GM12878 (cell line): Measurements from ENCODE around the gene IL17RC. TPM values are rescaled to one million over a fixed set of nuclear protein-coding genes. Genes with fewer than 3 reads are reported as not detected.

ENCODE experiments used
- ATAC-seq: fragments of 200-7000 bp; cut with Tn5 transposase; 3 replicates; pipeline ENCODE4 v1.9.1; 2020; ENCODE audit warnings: mild to moderate bottlenecking, moderate library complexity
- BruUV-seq: library from RNA; stranded (reverse); fragments of 400-500 nt; replicated peaks from 2 replicates; lab custom pipeline; 2021; lab: Mats Ljungman, UMichigan
- CTCF ChIA-PET: fragments of 300-600 bp; sonication (Branson Sonifier 250); formaldehyde crosslinking; extraction: SDS; loops from one replicate; lab custom pipeline; 2021; ENCODE audit warnings: inconsistent platforms; lab: Yijun Ruan, JAX
- POLR2A ChIA-PET: fragments of 350-600 bp; formaldehyde crosslinking; extraction: SDS; loops from one replicate; lab custom pipeline; 2021; ENCODE audit warnings: inconsistent platforms; lab: Charles Lee
- RAD21 ChIA-PET: fragments of 300-600 bp; sonication (Branson Sonifier 250); formaldehyde crosslinking; loops from one replicate; lab custom pipeline; 2023; ENCODE audit warnings: antibody characterized with exemption; ENCODE audit not compliant: unreplicated experiment; lab: Charles Lee
- SMC1A ChIA-PET: fragments of 300-600 bp; sonication (Branson Sonifier 250); formaldehyde crosslinking; loops from one replicate; lab custom pipeline; 2023; ENCODE audit not compliant: unreplicated experiment, uncharacterized antibody; lab: Charles Lee
- DNase-seq: peaks from one replicate; pipeline ENCODE4 v3.0.0-alpha.2; 2011; ENCODE audit warnings: low read depth, low spot score
- FAIRE-seq: peaks from 3 replicates; lab custom pipeline; 2011; peaks lifted over from hg19 to GRCh38; lab: Jason Lieb, UNC
- H2AFZ ChIP-seq: 2 replicates; pipeline ENCODE4 v1.6.0; 2011; ENCODE audit warnings: low read depth, low read length, control low read depth; ENCODE audit not compliant: control insufficient read depth
- H3K27ac ChIP-seq: 2 replicates; pipeline ENCODE4 v1.5.1; 2011; ENCODE audit warnings: control low read depth; ENCODE audit not compliant: control insufficient read depth, insufficient read depth
- H3K27me3 ChIP-seq, 2 experiments: replicated peaks in 1 of 2; 2 replicates each; pipeline versions ENCODE4 v1.6.0 to v1.6.1; 2011; ENCODE audit warnings: low read length in 1 of 2; ENCODE audit not compliant: control insufficient read depth in 2 of 2, insufficient read depth in 2 of 2
- H3K36me3 ChIP-seq, 2 experiments: 2 replicates each; pipeline ENCODE4 v1.5.1; 2011; ENCODE audit warnings: low read length in 1 of 2; ENCODE audit not compliant: control insufficient read depth in 2 of 2, insufficient read depth in 2 of 2
- H3K4me1 ChIP-seq: 2 replicates; pipeline ENCODE4 v1.6.1; 2011; ENCODE audit warnings: mild to moderate bottlenecking, low read length, moderate library complexity, mixed read lengths; ENCODE audit not compliant: control insufficient read depth, insufficient read depth
- H3K4me2 ChIP-seq: 2 replicates; pipeline ENCODE4 v1.6.0; 2011; ENCODE audit warnings: control low read depth; ENCODE audit not compliant: control insufficient read depth, insufficient read depth
- H3K4me3 ChIP-seq: fragments of 200-600 bp; sonication (generic); 2 replicates; pipeline ENCODE4 v1.5.1; 2016
- H3K79me2 ChIP-seq: 2 replicates; pipeline ENCODE4 v1.6.0; 2011; ENCODE audit warnings: low read length; ENCODE audit not compliant: control insufficient read depth, insufficient read depth
- H3K9ac ChIP-seq: 2 replicates; pipeline ENCODE4 v1.8.0; 2011; ENCODE audit warnings: low read length, control low read depth, mixed read lengths; ENCODE audit not compliant: control insufficient read depth, insufficient read depth
- H3K9me3 ChIP-seq: replicated peaks from 3 replicates; pipeline ENCODE4 v1.5.1; 2011; ENCODE audit warnings: mild to moderate bottlenecking, low read length; ENCODE audit not compliant: control insufficient read depth, insufficient read depth
- H4K20me1 ChIP-seq: 2 replicates; pipeline ENCODE4 v1.6.0; 2011; ENCODE audit not compliant: control insufficient read depth, insufficient read depth
- ATF7 ChIP-seq: fragments of 450-650 bp; IDR thresholded peaks from 2 replicates; pipeline ENCODE4 v1.6.1; 2016; ENCODE audit warnings: low read depth, mild to moderate bottlenecking
- BHLHE40 ChIP-seq, 2 experiments: fragments of 450-650 bp in 1 of 2; IDR thresholded peaks; 2 replicates each; pipeline ENCODE4 v1.6.1; 2011 to 2017; ENCODE audit warnings: low read depth in 2 of 2, borderline replicate concordance in 1 of 2, improper control_type of control experiment in 1 of 2, low read length in 1 of 2, mild to moderate bottlenecking in 1 of 2
- CBX5 ChIP-seq: sonication (generic); IDR thresholded peaks from 2 replicates; pipeline ENCODE4 v1.6.1; 2016; ENCODE audit warnings: low read depth, moderate library complexity, mild to moderate bottlenecking, inconsistent platforms
- GABPA ChIP-seq: IDR thresholded peaks from 2 replicates; pipeline ENCODE4 v1.6.1; 2014; ENCODE audit warnings: antibody characterized with exemption, low read depth, mild to moderate bottlenecking, inconsistent platforms
- KAT2A ChIP-seq: conservative IDR thresholded peaks from 2 replicates; pipeline ENCODE4 v1.6.1; 2011; ENCODE audit warnings: low read depth, low read length; ENCODE audit not compliant: control insufficient read depth
- KDM1A ChIP-seq: fragments of 200-600 bp; sonication (generic); IDR thresholded peaks from 2 replicates; pipeline ENCODE4 v1.6.1; 2016; ENCODE audit warnings: borderline replicate concordance
- MXI1 ChIP-seq: fragments of 150-350 bp; IDR thresholded peaks from 2 replicates; pipeline ENCODE4 v1.6.1; 2011; ENCODE audit warnings: low read depth, mild to moderate bottlenecking, inconsistent platforms, low read length, improper control_type of control experiment
- PAX8 ChIP-seq: fragments of 450-650 bp; IDR thresholded peaks from 2 replicates; pipeline ENCODE4 v1.6.1; 2017; ENCODE audit warnings: mild to moderate bottlenecking, moderate library complexity
- PKNOX1 ChIP-seq: fragments of 450-650 bp; IDR thresholded peaks from 2 replicates; pipeline ENCODE4 v1.6.1; 2016; ENCODE audit warnings: mild to moderate bottlenecking
- RELA ChIP-seq: fragments of 450-650 bp; IDR thresholded peaks from 2 replicates; pipeline ENCODE4 v1.8.0; 2014; ENCODE audit warnings: borderline replicate concordance; ENCODE audit not compliant: partially characterized antibody
- USF2 ChIP-seq: IDR thresholded peaks from 2 replicates; pipeline ENCODE4 v1.6.1; 2011; ENCODE audit warnings: low read depth, low read length, improper control_type of control experiment, borderline replicate concordance
- WGBS: methylation state at CpG from one replicate; pipeline ENCODE4 v1.1.6; 2016; ENCODE audit warnings: low lambda C conversion rate; ENCODE audit not compliant: insufficient replicate concordance, insufficient coverage; ENCODE audit errors: missing lambda C conversion rate; 5-methylcytosine and 5-hydroxymethylcytosine counted together
- in situ Hi-C: fragments of 300-500 bp; cut with MboI; formaldehyde crosslinking; loops from 9 replicates; pipeline ENCODE4 v1.14.3; 2018; ENCODE audit warnings: mixed read lengths
- intact Hi-C: fragments of 100-400 bp; cut with micrococcal nuclease; formaldehyde crosslinking; loops from one replicate; pipeline ENCODE4 v1.14.2; 2022; ENCODE audit not compliant: unreplicated experiment
- polyA plus RNA-seq, 11 experiments: library from polyadenylated mRNA; depleted of rRNA in 4 of 11; unstranded in 6 of 11; stranded (reverse) in 5 of 11; fragments of >200 nt; fragmentation: Nextera tagmentation in 4 of 11; fragmentation: Illumina TruSeq in 1 of 11; extraction: Ambion mirVana in 4 of 11; extraction: Trizol in 1 of 11; gene quantifications; 1 replicate in 1 of 11; 2 replicates in 10 of 11; pipeline versions ENCODE4 v1.2.1 to v1.2.3, GENCODE V29; 2011 to 2016; ENCODE audit warnings: inconsistent platforms in 2 of 11, missing spikeins in 2 of 11, low read depth in 1 of 11
- total RNA-seq, 4 experiments: library from RNA; depleted of rRNA in 3 of 4; stranded (reverse); fragments of >200 nt in 3 of 4; fragmentation: Illumina TruSeq in 1 of 4; extraction: Trizol in 1 of 4; gene quantifications; 2 replicates each; pipeline versions ENCODE4 v1.2.1 to v1.2.3, GENCODE V29; 2013 to 2021

The IL17RC gene
- total and polyA plus RNA-seq, 10 of the 15 experiments (the other 5 are each of a cell fraction or from before 2014, with no cell fraction given), result 0.07 to 4.4 (median 0.34) TPM; not detected in 3

GRCh38 chr3:9914011-9914410 lies 2.9 kb upstream of the IL17RC start:
- no peak overlapping the region for H3K27ac ChIP-seq
- H3K36me3 ChIP-seq, result no peaks in the 10 kb centered on the region
- no peaks in the 10 kb centered on the region for H3K9me3 ChIP-seq
- ATAC-seq (no peak), DNase-seq (no peak), FAIRE-seq (no peak)
- H3K27me3 ChIP-seq, result peaks cover 0 to 2% of the 10 kb centered on the region in 2 experiments; a peak in 1 of 4 replicates
- TF ChIP-seq MXI1 (no peak), BHLHE40 (IDR thresholded peaks at IDR 0.05; ENCODE audit: borderline replicate concordance in 1 of 2, low read depth in 2 of 2, low read length in 1 of 2) (no peak), PAX8 (no peak), KAT2A (no peak), PKNOX1 (no peak), USF2 (no peak), GABPA (no peak), ATF7 (no peak), CBX5 (no peak), RELA (no peak), KDM1A (no peak)
- ChIA-PET POLR2A (interaction anchor here (0.6 to 1.1 kb wide), 3 partner anchors 13 to 24 kb away, joined by 3 read pairs; no protein-coding TSS in a partner anchor), RAD21 (interaction anchor here (1.2 kb wide), 1 partner anchor 18 kb away, joined by 4 read pairs; no protein-coding TSS in a partner anchor), CTCF (interaction anchor here (0.9 to 4.4 kb wide), 4 partner anchors 16 to 65 kb away, joined by 3 to 31 read pairs (median 3); partner anchors contain the start of gene CRELD1), SMC1A (interaction anchor here (1.0 to 1.3 kb wide), 3 partner anchors 16 to 93 kb away, joined by 3 to 5 read pairs (median 3); no protein-coding TSS in a partner anchor)
- H3K79me2 ChIP-seq, result no peaks in the 10 kb centered on the region
- in situ Hi-C loops (no loop called here), intact Hi-C loops (no loop called here)
- no peaks in the 10 kb centered on the region for H4K20me1 ChIP-seq
- H3K4me2 ChIP-seq, result no peak overlapping the region
- peaks cover 18% of the 10 kb centered on the region for H3K4me1 ChIP-seq
- no TSS peak for BruUV-seq
- H2AFZ ChIP-seq, result no peak overlapping the region
- no peak overlapping the region for H3K4me3 ChIP-seq
- no peak overlapping the region for H3K9ac ChIP-seq
- 100% methylated on average over 1 of the region's 1 CpG for WGBS
